ENCODE measurements around the gene ITGA3.

Gene ITGA3

GRCh38 chr17:50055426-50056216 lies at the start of gene ITGA3:
Gene ITGA3, plus strand, starts transcription at chr17:50056110. Its CDS starts 330 bp downstream, at chr17:50056440.
- no peak for TF ChIP-seq EZH2 (IDR thresholded peaks at IDR 0.05; ENCODE audit: borderline replicate concordance, low read length)
- TF ChIP-seq CTCF (IDR thresholded peaks at IDR 0.05; ENCODE audit: low read length) = no peak
- Histone ChIP-seq H3K9me2 (ENCODE audit: low read depth, low read length) (no peaks in the 10 kb centered on the region), H3K4me1 (ENCODE audit: insufficient read depth, low read length, severe bottlenecking) (peaks cover 18% of the 10 kb centered on the region), H3K4me2 (ENCODE audit: low read length) (peak within 1 kb of the TSS; percentile 82), H4K20me1 (ENCODE audit: insufficient read depth, low read length) (no peaks in the 10 kb centered on the region), H3K27ac (ENCODE audit: low read depth, low read length, poor library complexity, severe bottlenecking) (no peak within 1 kb of the TSS), H3K4me3 (ENCODE audit: low read depth, low read length, poor library complexity, severe bottlenecking) (peak within 1 kb of the TSS; percentile 58), H3K79me2 (ENCODE audit: insufficient read depth, low read length) (no peaks in the 10 kb centered on the region), H3K9me3 (ENCODE audit: low read length) (no peaks in the 10 kb centered on the region), H3K27me3 (ENCODE audit: insufficient read depth, low read length) (0 out of 2 replicates have a peak, but pooled peaks cover 4% of the 10 kb centered on the region), H3K36me3 (ENCODE audit: insufficient read depth, low read length) (no peaks in the 10 kb centered on the region), H3K9ac (ENCODE audit: low read length) (peak within 1 kb of the TSS; percentile 39; the same call in 1 of the 2 replicates), H3F3A (ENCODE audit: insufficient read depth, low read length) (no peaks in the 10 kb centered on the region), H2AFZ (ENCODE audit: low read length) (no peak within 1 kb of the TSS)

GRCh38 chr17:50009282-50009681 lies 46.6 kb upstream of the ITGA3 start:
- no peak overlapping the region for H3K4me2 ChIP-seq (ENCODE audit: low read length)
- no peak overlapping the region for H2AFZ ChIP-seq (ENCODE audit: low read length)
- H3K9ac ChIP-seq (ENCODE audit: low read length) = no peak overlapping the region
- no peaks in the 10 kb centered on the region for H4K20me1 ChIP-seq (ENCODE audit: insufficient read depth, low read length)
- H3K27me3 ChIP-seq (ENCODE audit: insufficient read depth, low read length) = no peaks in the 10 kb centered on the region
- TF ChIP-seq EZH2 (IDR thresholded peaks at IDR 0.05; ENCODE audit: borderline replicate concordance, low read length) = no peak
- no peak for TF ChIP-seq CTCF (IDR thresholded peaks at IDR 0.05; ENCODE audit: low read length)
- peaks cover 17% of the 10 kb centered on the region for H3K4me1 ChIP-seq (ENCODE audit: insufficient read depth, low read length, severe bottlenecking)
- no peaks in the 10 kb centered on the region for H3K79me2 ChIP-seq (ENCODE audit: insufficient read depth, low read length)
- no peak overlapping the region for H3K27ac ChIP-seq (ENCODE audit: low read depth, low read length, poor library complexity, severe bottlenecking)
- H3F3A ChIP-seq (ENCODE audit: insufficient read depth, low read length) = no peaks in the 10 kb centered on the region
- H3K36me3 ChIP-seq (ENCODE audit: insufficient read depth, low read length) = no peaks in the 10 kb centered on the region; the same call in 1 of the 2 replicates
- peaks cover 6% of the 10 kb centered on the region; the same call in 1 of the 2 replicates for H3K9me3 ChIP-seq (ENCODE audit: low read length)
- no peaks in the 10 kb centered on the region for H3K9me2 ChIP-seq (ENCODE audit: low read depth, low read length)
- no peak overlapping the region for H3K4me3 ChIP-seq (ENCODE audit: low read depth, low read length, poor library complexity, severe bottlenecking)

- Histone ChIP-seq H3K4me1 (ENCODE audit: insufficient read depth, low read length, severe bottlenecking) (no peaks in the 10 kb centered on the region), H3K4me2 (ENCODE audit: low read length) (no peak overlapping the region), H3K9me2 (ENCODE audit: low read depth, low read length) (no peaks in the 10 kb centered on the region), H3K27ac (ENCODE audit: low read depth, low read length, poor library complexity, severe bottlenecking) (no peak overlapping the region), H3F3A (ENCODE audit: insufficient read depth, low read length) (no peaks in the 10 kb centered on the region), H4K20me1 (ENCODE audit: insufficient read depth, low read length) (no peaks in the 10 kb centered on the region), H3K27me3 (ENCODE audit: insufficient read depth, low read length) (no peaks in the 10 kb centered on the region), H3K9me3 (ENCODE audit: low read length) (peaks cover 9% of the 10 kb centered on the region; the same call in 1 of the 2 replicates), H2AFZ (ENCODE audit: low read length) (no peak overlapping the region), H3K4me3 (ENCODE audit: low read depth, low read length, poor library complexity, severe bottlenecking) (no peak overlapping the region), H3K79me2 (ENCODE audit: insufficient read depth, low read length) (no peaks in the 10 kb centered on the region), H3K36me3 (ENCODE audit: insufficient read depth, low read length) (no peaks in the 10 kb centered on the region; the same call in 1 of the 2 replicates), H3K9ac (ENCODE audit: low read length) (no peak overlapping the region)
- no peak for TF ChIP-seq CTCF (IDR thresholded peaks at IDR 0.05; ENCODE audit: low read length)
These were observed 42.8 kb upstream of the ITGA3 start for GRCh38 chr17:50013079-50013478.
